GM23338 (cell line): Measurements from ENCODE around the gene MSH4. TPM values are rescaled to one million over a fixed set of nuclear protein-coding genes. Genes with fewer than 3 reads are reported as not detected.

Experiments
- ATAC-seq: fragments of 200-7000 bp; cut with Tn5 transposase; 3 replicates; pipeline ENCODE4 v1.9.1; 2020
- DNase-seq: peaks from one replicate; pipeline ENCODE4 v3.0.0-alpha.2; 2015; ENCODE audit warnings: low spot score
- H2AFZ ChIP-seq: fragments of 200-600 bp; sonication (generic); 2 replicates; pipeline ENCODE4 v1.8.0; 2016; ENCODE audit warnings: antibody characterized with exemption, mild to moderate bottlenecking, moderate library complexity
- H3F3A ChIP-seq: fragments of 200-600 bp; sonication (generic); replicated peaks from 2 replicates; pipeline ENCODE4 v1.8.0; 2017; ENCODE audit warnings: antibody characterized with exemption, mixed run types, low read depth
- H3K27ac ChIP-seq: fragments of 200-600 bp; sonication (generic); 2 replicates; pipeline ENCODE4 v1.6.1; 2016; ENCODE audit warnings: low read depth
- H3K27me3 ChIP-seq: fragments of 200-600 bp; sonication (generic); 2 replicates; pipeline ENCODE4 v1.8.0; 2016; ENCODE audit warnings: mild to moderate bottlenecking, mixed run types, moderate library complexity; ENCODE audit not compliant: insufficient read depth
- H3K36me3 ChIP-seq: fragments of 200-600 bp; sonication (generic); 2 replicates; pipeline ENCODE4 v1.8.0; 2016; ENCODE audit warnings: mild to moderate bottlenecking; ENCODE audit not compliant: insufficient read depth
- H3K4me1 ChIP-seq: fragments of 200-600 bp; sonication (generic); 2 replicates; pipeline ENCODE4 v1.8.0; 2016; ENCODE audit warnings: mild to moderate bottlenecking, moderate library complexity; ENCODE audit not compliant: insufficient read depth
- H3K4me2 ChIP-seq: fragments of 200-600 bp; sonication (generic); 2 replicates; pipeline ENCODE4 v1.7.1; 2017; ENCODE audit warnings: mixed run types
- H3K4me3 ChIP-seq: fragments of 200-600 bp; sonication (generic); 2 replicates; pipeline ENCODE4 v1.6.1; 2016; ENCODE audit warnings: mixed run types
- H3K79me2 ChIP-seq: fragments of 200-600 bp; sonication (generic); replicated peaks from 2 replicates; pipeline ENCODE4 v1.8.0; 2017; ENCODE audit warnings: mild to moderate bottlenecking; ENCODE audit not compliant: insufficient read depth
- H3K9me2 ChIP-seq: fragments of 200-600 bp; sonication (generic); 2 replicates; pipeline ENCODE4 v1.8.0; 2017; ENCODE audit not compliant: insufficient read depth
- H4K20me1 ChIP-seq: fragments of 200-600 bp; sonication (generic); replicated peaks from 2 replicates; pipeline ENCODE4 v1.8.0; 2017; ENCODE audit warnings: mild to moderate bottlenecking; ENCODE audit not compliant: insufficient read depth
- H3K27ac Mint-ChIP-seq: 2 replicates; pipeline ENCODE4 v1.8.0; 2020; ENCODE audit warnings: inconsistent platforms, mild to moderate bottlenecking, moderate library complexity, mixed read lengths
- H3K27me3 Mint-ChIP-seq: 3 replicates; pipeline ENCODE4 v1.8.0; 2022; ENCODE audit warnings: low read depth, mild to moderate bottlenecking, moderate library complexity, mixed read lengths, inconsistent platforms; ENCODE audit not compliant: insufficient read depth, poor library complexity
- H3K36me3 Mint-ChIP-seq: 3 replicates; pipeline ENCODE4 v1.8.0; 2021; ENCODE audit warnings: low read depth, mild to moderate bottlenecking, inconsistent platforms, moderate library complexity, mixed read lengths
- H3K4me1 Mint-ChIP-seq: 3 replicates; pipeline ENCODE4 v1.8.0; 2020; ENCODE audit warnings: mild to moderate bottlenecking, inconsistent platforms, mixed read lengths
- H3K4me3 Mint-ChIP-seq: 3 replicates; pipeline ENCODE4 v1.8.0; 2021; ENCODE audit warnings: moderate library complexity, mild to moderate bottlenecking, inconsistent platforms, mixed read lengths
- H3K9me3 Mint-ChIP-seq: 3 replicates; pipeline ENCODE4 v1.8.0; 2020; ENCODE audit warnings: moderate library complexity, mild to moderate bottlenecking, inconsistent platforms, mixed read lengths
- CREB1 ChIP-seq: fragments of 250-450 bp; sonication (Bioruptor Pico); IDR thresholded peaks from 2 replicates; pipeline ENCODE4 v1.5.0; 2020; ENCODE audit warnings: low read depth, mild to moderate bottlenecking, moderate library complexity
- CTCF ChIP-seq, 2 experiments: fragments of 200-600 bp in 1 of 2; sonication (generic) in 1 of 2; conservative IDR thresholded peaks; 2 replicates each; pipeline versions ENCODE4 v1.5.1 to v1.6.1; 2016 to 2017; ENCODE audit warnings: antibody characterized with exemption in 2 of 2, low read depth in 2 of 2, mild to moderate bottlenecking in 2 of 2, moderate library complexity in 1 of 2
- ETS1 ChIP-seq: IDR thresholded peaks from 2 replicates; pipeline ENCODE4 v1.6.1; 2016; ENCODE audit warnings: antibody characterized with exemption
- EZH2 ChIP-seq: fragments of 200-600 bp; sonication (generic); IDR thresholded peaks from one replicate; pipeline ENCODE4 v1.8.0; 2017; ENCODE audit warnings: antibody characterized with exemption, mild to moderate bottlenecking, low read depth; ENCODE audit not compliant: unreplicated experiment
- EZH2phosphoT487 ChIP-seq: fragments of 200-600 bp; sonication (generic); IDR thresholded peaks from one replicate; pipeline ENCODE4 v1.8.1; 2018; ENCODE audit warnings: antibody characterized with exemption; ENCODE audit not compliant: unreplicated experiment
- JUNB ChIP-seq: IDR thresholded peaks from one replicate; pipeline ENCODE4 v1.6.1; 2016; ENCODE audit warnings: antibody characterized with exemption; ENCODE audit not compliant: unreplicated experiment
- REST ChIP-seq: IDR thresholded peaks from one replicate; pipeline ENCODE4 v1.6.1; 2018; ENCODE audit warnings: antibody characterized with exemption; ENCODE audit not compliant: unreplicated experiment
- STAT1 ChIP-seq: IDR thresholded peaks from one replicate; pipeline ENCODE4 v1.6.1; 2016; ENCODE audit warnings: antibody characterized with exemption; ENCODE audit not compliant: unreplicated experiment
- ZNF114 ChIP-seq: fragments of 250-450 bp; sonication (Bioruptor Pico); IDR thresholded peaks from 2 replicates; pipeline ENCODE4 v1.5.0; 2020; ENCODE audit warnings: mild to moderate bottlenecking, moderate library complexity
- polyA plus RNA-seq: library from polyadenylated mRNA; unstranded; fragments of >200 nt; fragmentation: Nextera tagmentation; extraction: Ambion mirVana; gene quantifications from 2 replicates; pipeline ENCODE4 v1.2.1, GENCODE V29; 2016
- total RNA-seq: library from RNA; depleted of rRNA; stranded (reverse); fragments of >200 nt; shearing (Covaris generic); gene quantifications from 2 replicates; pipeline ENCODE4 v1.2.3, GENCODE V29; 2014

The MSH4 gene
- total and polyA plus RNA-seq, 2 experiments from 2014 or later = 0.10 to 0.24 TPM

- H3K9me3 Mint-ChIP-seq = no peaks in the 10 kb centered on the region
- peak overlapping the region; percentile 82 for H3K27ac ChIP-seq
- peaks cover 29% of the 10 kb centered on the region for H3K4me1 Mint-ChIP-seq
- DNase-seq (no peak), ATAC-seq (no peak)
- peaks cover 45% of the 10 kb centered on the region for H3F3A ChIP-seq
- peak overlapping the region; percentile 92 for H3K4me3 ChIP-seq
- peaks cover 64% of the 10 kb centered on the region for H4K20me1 ChIP-seq
- H3K27me3 ChIP-seq = no peaks in the 10 kb centered on the region
- H3K9me2 ChIP-seq = no peaks in the 10 kb centered on the region
- peaks cover 70% of the 10 kb centered on the region for H3K79me2 ChIP-seq
- TF ChIP-seq ETS1 = no peak
- no peak for TF ChIP-seq EZH2phosphoT487
- no peak for TF ChIP-seq ZNF114 (CRISPR knock-in tag)
- TF ChIP-seq REST = no peak
- TF ChIP-seq CREB1 (CRISPR knock-in tag) = no peak
- no peak for TF ChIP-seq CTCF (conservative IDR thresholded peaks at IDR 0.05; ENCODE audit: low read depth in 2 of 2)
- TF ChIP-seq EZH2 = no peak
- TF ChIP-seq JUNB = no peak
- no peak for TF ChIP-seq STAT1
- H3K27ac Mint-ChIP-seq = peak overlapping the region; percentile 86
- H3K36me3 ChIP-seq = peaks cover 75% of the 10 kb centered on the region
- H3K4me1 ChIP-seq = peaks cover 10% of the 10 kb centered on the region
- H3K4me2 ChIP-seq = peak overlapping the region; percentile 95; the same call in 1 of the 2 replicates
- H3K4me3 Mint-ChIP-seq = peak overlapping the region; percentile 94; the same call in 2 of the 3 replicates
- H2AFZ ChIP-seq = no peak overlapping the region
- no peaks in the 10 kb centered on the region for H3K27me3 Mint-ChIP-seq
- H3K36me3 Mint-ChIP-seq = peaks cover 100% of the 10 kb centered on the region
Observed at GRCh38 chr1:75791022-75791421, 5.7 kb upstream of the MSH4 start.

- peak overlapping the region; percentile 82; the same call in 1 of the 2 replicates for H3K27ac ChIP-seq
- peaks cover 60% of the 10 kb centered on the region for H3K79me2 ChIP-seq
- no peak for ATAC-seq
- Mint-ChIP-seq H3K27me3 (peaks cover 5% of the 10 kb centered on the region), H3K36me3 (peaks cover 100% of the 10 kb centered on the region), H3K4me1 (peaks cover 29% of the 10 kb centered on the region), H3K27ac (no peak overlapping the region), H3K4me3 (no peak overlapping the region), H3K9me3 (no peaks in the 10 kb centered on the region; the same call in 2 of the 3 replicates)
- H3K36me3 ChIP-seq = peaks cover 75% of the 10 kb centered on the region
- H3K9me2 ChIP-seq = no peaks in the 10 kb centered on the region
- H3K27me3 ChIP-seq = no peaks in the 10 kb centered on the region
- no peak overlapping the region for H3K4me2 ChIP-seq
- peaks cover 68% of the 10 kb centered on the region for H4K20me1 ChIP-seq
- no peak overlapping the region for H2AFZ ChIP-seq
- DNase-seq = no peak
- H3F3A ChIP-seq = peaks cover 54% of the 10 kb centered on the region
- no peak overlapping the region for H3K4me3 ChIP-seq
- H3K4me1 ChIP-seq = peaks cover 10% of the 10 kb centered on the region
- no peak for TF ChIP-seq ZNF114 (CRISPR knock-in tag)
- TF ChIP-seq STAT1 = no peak
- TF ChIP-seq CREB1 (CRISPR knock-in tag) = no peak
Observed at GRCh38 chr1:75792091-75792490, 4.6 kb upstream of the MSH4 start.
